HG03520 (cell line): ENCODE measurements around the gene DDX10.

Source experiments
- ATAC-seq: cut with Tn5 transposase; IDR thresholded peaks from one replicate; pipeline ENCODE4 v1.9.1; 2021; ENCODE audit warnings: mild to moderate bottlenecking, moderate library complexity; ENCODE audit not compliant: unreplicated experiment

Gene DDX10

DNA sequence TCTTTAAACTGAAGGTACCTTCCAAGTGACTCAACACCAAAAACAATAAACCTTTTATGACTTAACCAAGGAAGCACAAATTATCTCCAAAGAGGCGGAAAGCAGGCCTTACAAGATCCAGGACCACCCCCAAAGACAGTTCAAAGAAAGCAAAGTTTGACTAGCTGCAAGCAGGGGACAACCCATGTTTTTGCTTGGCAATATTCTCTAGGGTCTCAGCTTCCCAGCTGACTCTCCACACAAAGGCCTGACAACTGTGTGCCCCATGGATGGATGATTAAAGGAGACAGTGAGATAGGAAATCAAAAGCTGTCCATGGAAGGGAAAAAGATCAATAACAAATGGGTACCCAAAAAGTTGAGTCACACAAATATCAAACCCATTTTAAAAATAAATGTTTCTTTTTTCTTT lies 232.2 kb downstream of the DDX10 start:
- ATAC-seq, result no peak

DNA sequence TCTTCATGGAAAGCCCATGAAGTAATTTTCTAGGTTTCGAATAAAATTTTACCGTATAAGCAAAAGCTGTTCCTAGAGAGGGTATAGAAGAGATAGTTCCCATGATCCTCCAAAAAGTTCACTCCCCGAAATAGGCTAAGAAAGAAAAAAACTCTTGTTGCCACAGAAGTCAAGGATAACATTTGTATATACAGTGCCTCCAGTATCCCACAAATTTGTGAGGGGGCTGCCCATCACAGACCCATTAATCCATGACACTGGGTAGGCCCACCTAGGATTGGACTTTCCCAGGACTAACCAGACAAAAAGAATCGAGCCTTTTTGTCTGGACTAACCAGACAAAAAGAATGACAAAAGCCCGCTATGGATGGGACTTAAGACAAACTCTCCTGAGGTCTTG lies 233.0 kb downstream of the DDX10 start:
- no peak for ATAC-seq

DNA sequence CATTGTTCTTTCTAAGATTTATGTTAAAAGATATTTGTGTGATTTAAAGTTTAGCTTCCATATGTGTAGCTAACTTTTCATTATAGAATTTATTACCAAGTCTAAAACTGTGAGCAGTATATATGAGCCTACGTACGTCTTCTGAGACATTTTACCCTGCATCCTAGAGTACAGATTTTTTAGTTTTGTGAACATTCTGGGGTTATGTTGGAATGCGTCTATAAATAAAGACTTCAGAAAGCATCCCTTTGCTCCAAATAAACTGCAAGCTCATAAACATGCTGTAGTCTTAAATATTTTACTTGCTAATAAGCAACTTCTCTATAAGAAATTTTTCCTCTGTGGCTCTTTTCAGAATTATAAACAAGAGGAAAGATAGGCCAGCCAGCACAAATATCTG lies 236.5 kb downstream of the DDX10 start:
- ATAC-seq, result no peak

DNA sequence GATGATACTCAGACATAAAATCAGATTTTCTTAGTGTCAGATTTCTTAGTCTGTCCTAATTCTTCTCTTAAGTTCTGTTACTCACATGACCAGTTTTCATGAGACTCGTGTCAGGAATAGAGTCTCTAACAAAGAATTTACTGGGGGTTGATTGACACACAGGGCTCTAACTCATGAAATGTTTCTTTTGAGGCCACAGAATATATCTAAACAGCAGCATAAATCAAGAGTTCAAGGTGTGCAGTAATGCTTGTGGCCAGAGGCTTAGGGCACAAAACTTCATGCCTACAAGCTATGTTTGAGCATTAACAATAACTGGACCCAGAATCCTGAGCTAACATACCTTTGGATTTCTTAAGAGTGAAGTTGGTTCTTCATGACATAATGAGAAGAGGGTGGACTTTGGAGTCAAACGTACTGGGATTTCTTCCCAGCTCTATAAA lies 237.2 kb downstream of the DDX10 start:
- no peak for ATAC-seq

DNA sequence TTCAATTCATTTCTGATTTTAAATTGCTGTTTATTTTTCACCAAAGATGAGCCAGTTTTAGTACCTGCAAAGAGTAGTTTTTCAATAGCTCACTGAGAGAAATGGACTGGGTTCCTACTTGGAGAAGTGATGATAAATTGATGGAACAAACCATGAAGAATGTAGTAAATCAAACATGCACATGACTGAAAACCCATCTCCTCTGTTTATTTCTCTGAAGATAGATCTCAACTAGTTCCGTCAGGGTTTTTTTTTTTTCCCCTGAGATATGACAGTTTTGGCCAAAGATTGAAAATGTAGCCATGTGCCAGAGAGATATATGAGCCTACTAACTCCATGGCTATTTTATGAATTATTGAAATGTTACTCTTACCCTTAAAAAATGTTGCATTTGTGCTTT lies 239.6 kb downstream of the DDX10 start:
- no peak for ATAC-seq

DNA sequence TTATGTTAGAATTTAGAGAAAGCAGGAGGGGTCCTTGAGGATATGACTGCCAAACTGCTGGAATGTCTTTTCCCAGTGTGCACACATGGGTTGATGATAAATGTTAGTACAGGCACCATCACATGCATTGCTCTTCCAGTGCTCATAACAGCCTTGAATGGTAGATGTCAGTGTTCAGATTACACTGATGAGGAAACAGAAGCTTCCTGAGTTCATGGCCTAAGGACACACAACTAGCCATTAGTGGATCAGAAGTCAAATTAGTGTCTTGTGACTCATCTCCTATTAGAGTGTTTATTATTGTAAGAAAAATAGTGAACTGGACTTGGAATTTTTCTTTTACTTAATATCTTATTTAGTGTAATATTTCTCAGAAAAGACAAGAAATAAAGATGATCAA lies 241.5 kb downstream of the DDX10 start:
- no peak for ATAC-seq

DNA sequence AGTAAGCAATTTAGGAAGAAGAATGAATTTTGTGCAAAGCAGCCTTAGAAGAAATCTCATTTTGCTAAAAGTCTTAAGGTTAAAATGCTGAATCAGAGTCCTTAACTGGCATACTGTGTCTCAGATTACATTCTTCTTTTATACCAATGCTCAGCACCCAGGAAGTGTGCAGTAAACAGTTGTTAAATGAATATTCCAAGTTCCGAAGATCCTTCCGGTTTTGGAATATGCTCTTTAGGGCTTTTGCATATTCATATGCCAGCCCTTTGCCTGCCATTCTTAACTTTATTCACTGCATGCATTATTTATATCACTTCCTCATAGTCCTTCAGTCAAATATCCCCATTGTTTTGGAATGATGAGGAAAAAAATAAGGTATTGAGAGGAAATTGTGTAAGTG lies 242.0 kb downstream of the DDX10 start:
- ATAC-seq, result no peak

DNA sequence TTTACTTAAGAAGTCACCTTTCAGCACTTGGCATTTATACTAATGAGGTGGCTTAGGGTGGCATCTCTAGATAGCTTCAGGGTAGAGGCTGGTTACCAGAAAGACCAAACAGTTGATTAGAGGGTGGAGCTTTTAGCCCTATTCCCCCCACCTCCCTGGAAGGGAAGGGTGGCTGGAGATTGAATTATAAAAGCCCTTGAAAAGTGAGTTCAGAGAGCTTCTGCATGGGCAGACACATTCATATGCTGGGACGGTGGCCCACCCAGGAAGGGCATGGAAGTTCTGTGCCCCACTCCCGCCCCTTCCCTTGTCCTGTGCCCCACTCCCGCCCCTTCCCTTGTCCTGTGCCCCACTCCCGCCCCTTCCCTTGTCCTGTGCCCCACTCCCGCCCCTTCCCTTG lies 244.2 kb downstream of the DDX10 start:
- ATAC-seq, result no peak

DNA sequence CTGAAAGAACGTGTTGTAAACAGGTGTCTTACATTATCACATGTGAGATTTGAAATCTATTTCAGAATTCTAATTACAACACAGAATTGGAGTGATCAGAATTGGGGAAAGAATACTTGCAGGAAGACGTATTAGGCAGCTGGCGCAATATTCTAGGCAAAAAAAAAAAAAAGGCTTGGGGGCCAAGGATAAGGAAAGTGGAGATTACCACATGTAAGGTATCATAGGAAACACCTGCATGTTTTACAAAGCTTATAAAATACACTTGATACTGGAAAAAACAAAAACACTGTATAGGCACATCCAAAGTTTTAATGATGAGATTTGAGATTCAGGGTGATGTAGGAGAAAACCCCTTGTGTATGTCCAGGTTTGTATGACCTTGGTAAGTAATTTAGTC lies 245.1 kb downstream of the DDX10 start:
- ATAC-seq, result no peak

DNA sequence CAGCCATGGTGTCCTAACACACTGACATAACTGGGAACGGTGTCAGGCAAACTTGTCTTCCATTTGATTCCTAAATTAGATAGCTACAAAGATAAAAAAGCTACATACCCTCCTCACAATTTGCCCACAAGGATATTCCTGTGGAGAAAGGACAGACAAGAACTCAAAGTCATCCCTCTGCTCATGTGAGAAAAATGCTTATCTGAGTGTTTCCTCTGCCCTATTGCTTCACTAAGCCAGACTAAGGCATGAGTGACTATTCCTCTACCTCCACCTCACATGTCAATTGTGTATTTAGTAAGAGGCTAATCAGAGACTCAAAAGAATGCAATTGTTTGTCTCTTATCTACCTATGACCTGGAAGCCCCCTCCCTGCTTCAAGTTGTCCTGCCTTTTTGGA lies 247.7 kb downstream of the DDX10 start:
- ATAC-seq, result no peak

DNA sequence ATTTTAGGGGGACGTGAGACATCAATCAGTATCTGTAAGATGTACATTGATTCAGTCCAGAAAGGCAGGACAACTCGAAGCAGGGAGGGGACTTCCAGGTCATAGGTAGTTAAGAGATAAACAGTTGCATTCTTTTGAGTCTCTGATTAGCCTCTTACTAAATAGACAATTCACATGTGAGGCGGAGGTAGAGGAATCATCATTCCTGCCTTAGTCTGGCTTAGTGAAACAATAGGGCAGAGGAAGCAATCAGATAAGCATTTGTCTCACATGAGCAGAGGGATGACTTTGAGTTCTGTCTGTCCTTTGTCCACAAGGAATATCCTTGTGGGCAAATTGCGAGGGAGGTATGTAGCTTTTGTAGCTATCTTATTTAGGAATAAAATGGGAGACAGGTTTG lies 248.3 kb downstream of the DDX10 start:
- ATAC-seq, result no peak

DNA sequence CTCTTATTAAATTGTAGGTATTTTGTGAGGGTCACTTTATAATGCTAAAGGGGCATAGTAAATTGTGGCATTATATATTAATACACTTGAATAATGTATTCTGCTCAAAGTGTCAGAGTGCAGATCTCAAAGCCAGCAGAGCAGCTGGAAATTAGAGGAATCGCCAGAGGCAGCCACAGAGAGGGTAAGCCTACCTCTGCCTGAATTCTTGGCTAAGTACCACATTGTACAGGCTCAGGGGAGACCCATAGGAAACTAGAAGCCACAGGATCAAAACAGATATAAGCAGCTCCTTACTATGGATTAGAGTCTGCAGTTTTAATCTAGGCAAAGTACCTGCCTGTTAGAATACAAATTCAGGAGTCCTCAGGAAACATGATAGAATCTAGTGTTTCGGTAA lies 249.3 kb downstream of the DDX10 start:
- no peak for ATAC-seq

DNA sequence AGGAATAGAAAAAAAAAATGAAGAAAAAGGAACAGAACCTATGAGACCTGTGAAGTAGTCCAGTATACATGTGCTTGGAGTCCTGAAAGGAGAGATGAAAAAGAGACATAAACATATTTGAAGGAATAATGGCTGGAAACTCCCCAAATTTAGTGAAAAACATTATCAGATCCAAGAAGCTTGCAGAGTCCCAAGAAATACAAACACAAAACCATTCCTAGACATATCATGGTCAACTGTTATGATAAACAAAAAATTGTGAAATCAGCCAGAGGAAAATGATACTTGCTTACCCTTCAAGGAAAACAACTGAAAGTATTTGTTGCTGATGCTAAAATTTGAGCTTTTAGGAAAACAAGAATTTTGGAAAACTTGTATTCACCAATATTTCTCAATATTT lies 250.1 kb downstream of the DDX10 start:
- ATAC-seq, result no peak

DNA sequence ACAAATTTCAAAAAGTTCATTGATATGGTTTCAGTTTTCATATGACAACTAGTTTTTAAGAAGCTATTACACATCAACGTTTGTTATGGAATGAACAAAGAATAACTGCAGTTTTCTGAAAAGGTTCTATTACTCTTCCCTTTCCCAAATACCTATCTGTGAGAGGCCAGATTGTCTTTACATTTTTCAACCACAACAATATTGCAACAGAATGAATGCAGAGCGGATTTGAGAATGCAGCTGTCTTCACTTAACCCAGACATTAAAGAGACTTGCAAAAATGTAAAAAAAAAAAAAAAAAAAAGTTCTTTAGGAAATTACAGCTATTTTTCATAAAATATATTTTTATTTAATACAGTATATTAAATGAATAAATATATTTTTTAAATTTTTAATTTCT lies 250.8 kb downstream of the DDX10 start:
- ATAC-seq, result no peak

DNA sequence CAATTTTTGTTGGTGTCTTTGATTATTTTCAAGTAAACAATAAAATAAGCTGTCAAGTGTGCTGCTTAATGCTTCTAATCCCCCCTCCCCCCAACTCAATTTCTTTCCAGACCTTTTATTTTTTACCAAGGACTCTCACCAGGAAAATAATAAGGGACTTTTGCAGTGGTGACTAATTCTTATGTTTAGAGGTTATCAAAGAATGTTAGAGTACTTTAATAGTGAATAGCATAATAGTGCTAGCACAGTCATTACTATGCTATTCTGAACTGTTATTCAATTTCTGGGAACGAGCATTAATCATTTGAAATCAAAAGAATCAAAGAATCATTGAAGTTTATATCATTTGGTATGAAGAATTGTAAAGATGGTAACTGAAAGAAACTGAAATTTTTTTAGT lies 251.4 kb downstream of the DDX10 start:
- ATAC-seq, result no peak

DNA sequence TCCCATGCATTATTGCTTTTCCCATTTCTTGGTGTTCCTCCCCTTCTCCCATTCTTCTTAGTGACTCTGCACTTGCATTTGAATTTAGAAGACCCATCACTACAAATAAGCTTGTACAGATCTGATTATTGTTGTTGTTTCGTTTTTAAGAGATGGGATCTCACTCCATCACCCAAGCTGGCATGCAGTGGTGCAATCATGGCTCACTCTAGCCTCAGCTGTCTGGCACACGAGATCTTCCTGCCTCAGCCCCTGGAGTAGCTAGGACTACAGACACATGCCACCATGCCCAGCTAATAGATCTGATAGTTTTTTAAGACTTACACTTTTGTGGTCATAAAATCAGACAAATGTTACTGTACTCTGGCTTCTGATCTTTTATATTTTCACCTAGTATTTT lies 252.1 kb downstream of the DDX10 start:
- ATAC-seq, result no peak

DNA sequence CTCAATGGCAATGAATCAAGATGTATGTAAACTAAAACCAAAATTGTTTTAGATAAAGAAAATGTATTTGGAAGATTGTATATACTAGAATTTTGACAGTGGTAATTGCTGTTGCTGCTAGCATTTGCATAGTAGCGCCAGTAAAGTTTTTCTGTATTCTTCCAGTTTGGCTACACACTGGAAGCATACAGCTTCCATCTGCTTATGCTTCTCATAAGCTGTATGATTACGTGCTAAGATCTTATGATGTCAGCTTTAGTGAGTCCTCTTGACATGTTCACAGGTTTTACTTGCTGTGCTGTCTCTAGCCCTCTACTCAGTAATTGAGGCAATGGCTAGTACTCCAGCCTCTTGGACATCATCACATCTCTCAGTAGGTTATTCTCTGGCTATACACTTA lies 256.3 kb downstream of the DDX10 start:
- no peak for ATAC-seq

DNA sequence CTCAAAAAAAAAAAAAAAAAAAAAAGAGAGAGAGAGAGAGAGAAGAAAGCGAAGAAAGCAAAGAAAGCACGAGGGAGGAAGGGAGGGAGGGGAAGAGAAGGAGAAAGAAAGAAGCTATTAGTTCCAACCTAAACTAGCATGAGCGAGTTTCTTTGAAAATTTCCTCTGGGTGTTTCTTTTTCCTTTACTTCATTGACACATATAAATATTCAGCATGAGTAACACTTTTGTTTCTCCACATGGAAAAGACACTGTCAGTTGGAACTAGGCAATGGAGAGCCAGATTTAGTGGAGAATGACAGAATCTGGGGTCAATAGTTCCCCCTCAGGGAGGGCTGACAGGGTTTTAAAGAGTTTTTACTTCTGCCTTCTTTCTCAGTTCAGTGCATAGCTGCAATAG lies 257.4 kb downstream of the DDX10 start:
- ATAC-seq, result no peak

DNA sequence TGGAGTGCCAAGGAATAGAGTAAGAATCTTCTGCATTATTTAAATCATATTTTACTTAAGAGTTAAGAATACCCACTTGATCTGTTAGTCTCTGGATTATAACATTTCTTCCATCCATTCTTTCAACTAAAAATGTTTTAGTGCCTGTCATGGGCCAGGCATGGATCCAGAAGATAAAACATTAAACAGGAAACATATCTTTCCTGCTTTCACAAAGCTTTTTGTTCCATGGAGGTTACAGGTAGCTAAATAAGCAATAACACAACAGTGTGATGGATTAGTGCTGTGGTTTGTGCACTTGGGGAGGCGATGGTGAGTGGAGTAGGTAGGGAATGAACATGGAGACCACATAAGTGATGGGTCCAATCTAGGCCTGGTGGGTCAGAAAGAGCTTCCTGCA lies 258.5 kb downstream of the DDX10 start:
- no peak for ATAC-seq

DNA sequence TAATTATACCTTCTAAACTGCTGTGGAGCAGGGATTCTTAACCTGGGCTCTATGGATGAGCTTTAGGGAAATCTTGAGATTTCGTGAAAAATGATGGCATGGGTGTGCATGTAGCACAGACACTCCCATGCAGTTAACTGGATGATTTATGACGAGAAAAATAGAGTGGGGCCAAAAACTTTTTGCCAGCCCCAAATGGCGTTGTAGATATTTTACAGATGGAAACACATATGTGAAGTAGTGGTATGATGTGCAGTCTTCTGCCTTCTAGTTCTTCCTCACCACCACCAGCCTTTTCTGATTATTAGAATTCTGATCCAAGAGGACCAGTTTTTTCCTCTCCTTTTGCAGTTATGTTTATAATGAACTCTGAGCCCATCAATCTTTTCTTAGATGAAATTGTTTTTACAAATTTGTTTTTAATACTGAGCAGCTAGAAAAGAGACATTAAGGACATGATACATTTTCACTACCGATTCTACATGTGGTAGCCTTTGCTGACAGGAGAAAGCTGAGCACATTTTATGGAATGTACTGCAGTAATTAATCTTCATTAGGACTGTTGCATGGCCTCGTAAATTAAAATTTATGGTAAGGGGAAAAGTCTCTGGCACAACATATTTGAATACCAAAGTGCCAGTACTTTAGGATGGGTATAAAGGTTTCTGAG lies 261.4 kb downstream of the DDX10 start:
- no peak for ATAC-seq

DNA sequence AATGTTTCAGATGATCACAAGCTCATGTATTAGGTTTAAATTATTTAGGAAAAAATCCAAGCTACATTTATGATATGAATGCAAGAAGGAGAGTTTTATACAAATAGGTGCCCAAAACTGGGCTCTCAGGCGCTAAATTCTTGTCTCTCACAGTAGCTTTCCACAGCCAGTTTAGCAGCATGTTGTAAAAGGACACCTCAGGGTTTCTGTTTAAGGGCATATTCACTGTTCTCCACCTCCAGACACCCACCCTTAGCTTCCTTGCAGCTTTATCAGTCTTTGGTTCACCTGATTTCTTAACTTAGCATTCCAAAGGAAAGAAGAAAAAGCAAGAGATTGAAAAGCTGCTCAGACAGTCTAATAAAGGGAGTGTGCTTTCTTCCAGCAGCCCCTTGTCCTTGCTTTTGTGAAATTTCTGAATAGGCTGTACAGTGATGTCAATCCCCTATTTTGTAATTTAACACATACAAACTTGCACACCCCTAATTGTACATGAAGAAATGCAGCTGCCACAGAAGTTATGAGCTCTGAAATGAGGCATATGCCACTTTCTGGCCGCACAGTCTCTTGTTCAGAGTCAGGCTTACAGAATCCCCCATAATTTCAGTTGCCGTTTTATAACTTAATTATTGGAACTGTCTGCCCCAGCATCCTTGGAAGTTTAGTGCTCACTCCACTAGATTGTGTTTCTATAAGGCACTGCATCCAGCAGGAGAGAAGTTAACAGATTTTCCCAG lies 262.1 kb downstream of the DDX10 start:
- ATAC-seq, result no peak

DNA sequence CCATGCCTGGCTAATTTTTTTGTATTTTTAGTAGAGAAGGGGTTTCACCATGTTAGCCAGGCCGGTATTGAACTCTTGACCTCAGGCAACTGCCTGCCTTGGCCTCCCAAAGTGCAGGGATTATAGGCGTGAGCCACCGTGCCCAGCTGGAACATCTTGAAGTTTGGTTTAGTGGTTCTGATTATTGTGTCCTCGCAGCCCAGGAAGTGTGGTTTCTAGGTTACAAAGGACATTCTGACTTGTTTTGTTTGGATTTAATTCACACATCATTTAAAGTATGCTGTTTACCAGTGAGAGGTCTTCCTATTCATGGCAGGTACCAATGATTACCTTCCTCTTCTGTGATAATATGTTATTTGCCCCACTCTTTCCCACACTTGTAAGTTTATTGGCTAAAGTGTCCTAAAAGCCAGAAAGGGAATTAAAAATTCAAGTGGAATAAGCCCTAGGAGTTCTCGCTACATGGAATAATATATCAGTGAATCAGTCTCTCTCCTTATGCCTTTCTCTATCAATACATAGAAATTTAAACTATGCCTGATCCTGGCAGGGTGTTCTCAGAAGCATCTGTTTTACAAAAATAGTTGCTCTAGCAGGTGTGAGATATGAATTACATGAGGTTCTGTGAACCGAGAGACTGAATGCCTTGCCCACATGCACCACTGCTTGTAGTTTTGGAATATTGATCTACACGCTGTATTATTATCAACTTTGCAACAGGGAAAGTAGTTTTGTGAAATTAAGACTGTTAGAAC lies 263.1 kb downstream of the DDX10 start:
- ATAC-seq, result no peak
